ENCODE data around the gene CRKL.

The CRKL gene

GRCh38 chr22:20986365-20986764, 69.2 kb downstream of the CRKL start:
- H3K36me3 ChIP-seq (ENCODE audit: control insufficient read depth, insufficient read depth, low read length) = no peaks in the 10 kb centered on the region

GRCh38 chr22:20987375-20987774, 70.2 kb downstream of the CRKL start:
- Histone ChIP-seq H3K27me3 (ENCODE audit: control insufficient read depth, insufficient read depth, low read length) (no peaks in the 10 kb centered on the region), H3K4me2 (ENCODE audit: low read length) (no peak overlapping the region), H3K79me2 (no peaks in the 10 kb centered on the region), H3K9ac (no peak overlapping the region), H3K27ac (no peak overlapping the region), H2AFZ (no peak overlapping the region), H3K4me1 (no peaks in the 10 kb centered on the region), H3K36me3 (ENCODE audit: control insufficient read depth, insufficient read depth, low read length) (no peaks in the 10 kb centered on the region), H3K9me3 (ENCODE audit: control insufficient read depth, low read length) (no peaks in the 10 kb centered on the region), H3K4me3 (ENCODE audit: low read depth, low read length) (no peak overlapping the region)
- TF ChIP-seq CTCF (IDR thresholded peaks at IDR 0.05) = no peak

More at GRCh38 chr22:20986365-20986764, 69.2 kb downstream of the CRKL start:
- no peak overlapping the region for H2AFZ ChIP-seq
- H3K27ac ChIP-seq = no peak overlapping the region
- H3K9me3 ChIP-seq (ENCODE audit: control insufficient read depth, low read length) = no peaks in the 10 kb centered on the region
- no peak overlapping the region for H3K4me2 ChIP-seq (ENCODE audit: low read length)
- H3K9ac ChIP-seq = no peak overlapping the region
- H3K79me2 ChIP-seq = no peaks in the 10 kb centered on the region
- TF ChIP-seq CTCF (IDR thresholded peaks at IDR 0.05) = no peak
- H3K27me3 ChIP-seq (ENCODE audit: control insufficient read depth, insufficient read depth, low read length) = no peaks in the 10 kb centered on the region
- H3K4me1 ChIP-seq = peaks cover under 1% of the 10 kb centered on the region
- no peak overlapping the region for H3K4me3 ChIP-seq (ENCODE audit: low read depth, low read length)

GRCh38 chr22:20988573-20989322, 71.5 kb downstream of the CRKL start:
- Histone ChIP-seq H3K9me3 (ENCODE audit: control insufficient read depth, low read length) (no peaks in the 10 kb centered on the region), H3K79me2 (no peaks in the 10 kb centered on the region), H3K4me1 (no peaks in the 10 kb centered on the region), H3K36me3 (ENCODE audit: control insufficient read depth, insufficient read depth, low read length) (no peaks in the 10 kb centered on the region), H3K27ac (no peak overlapping the region), H3K4me2 (ENCODE audit: low read length) (no peak overlapping the region), H3K27me3 (ENCODE audit: control insufficient read depth, insufficient read depth, low read length) (no peaks in the 10 kb centered on the region), H3K9ac (no peak overlapping the region), H2AFZ (no peak overlapping the region), H3K4me3 (ENCODE audit: low read depth, low read length) (no peak overlapping the region)
- no peak for TF ChIP-seq CTCF (IDR thresholded peaks at IDR 0.05)

- Histone ChIP-seq H3K4me3 (ENCODE audit: low read depth, low read length) (no peak overlapping the region), H2AFZ (no peak overlapping the region), H3K9ac (no peak overlapping the region), H3K79me2 (no peaks in the 10 kb centered on the region), H3K4me2 (ENCODE audit: low read length) (no peak overlapping the region), H3K27me3 (ENCODE audit: control insufficient read depth, insufficient read depth, low read length) (no peaks in the 10 kb centered on the region), H3K27ac (no peak overlapping the region), H3K36me3 (ENCODE audit: control insufficient read depth, insufficient read depth, low read length) (no peaks in the 10 kb centered on the region), H3K9me3 (ENCODE audit: control insufficient read depth, low read length) (no peaks in the 10 kb centered on the region), H3K4me1 (no peaks in the 10 kb centered on the region)
- no peak for TF ChIP-seq CTCF (IDR thresholded peaks at IDR 0.05)
Observed at GRCh38 chr22:20989323-20990138, 72.3 kb downstream of the CRKL start.

Measured in parathyroid adenoma (tissue), 2 donors.